ENCODE data around the gene PPP2R3A.
"Not testable (repeated sequence)": the region's sequence is repeated elsewhere in the genome, so short reads cannot be mapped to it uniquely, and the experiment has no call there.

PPP2R3A gene

GRCh38 chr3:135965506-135966270 lies at the start of gene PPP2R3A:
PPP2R3A (plus strand) TSS chr3:135965728; CDS start chr3:136001499, 35,771 bp downstream.
- FAIRE-seq, result no peak

DNA sequence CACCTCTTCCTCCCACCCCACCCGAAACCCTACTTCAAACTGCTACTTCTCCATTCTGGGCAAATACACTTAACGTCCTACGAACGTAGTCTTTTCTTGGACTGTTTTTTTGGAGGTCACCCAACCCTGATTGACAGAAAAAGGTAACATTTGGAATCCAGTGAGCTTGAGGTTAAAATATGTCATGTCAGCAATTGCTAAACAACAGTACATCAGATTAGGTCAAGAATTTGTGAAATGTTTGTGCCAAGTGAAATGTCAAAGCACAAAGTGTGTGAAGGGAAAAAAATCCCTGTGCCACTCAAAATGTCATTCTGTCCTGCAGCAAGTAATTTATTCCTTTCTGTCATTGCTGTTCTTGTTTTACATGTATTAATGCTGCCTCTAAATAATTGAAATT lies 49.2 kb upstream of the PPP2R3A start:
- no peak for FAIRE-seq

- no peak for FAIRE-seq
Observed at GRCh38 chr3:135917076-135917475, 48.5 kb upstream of the PPP2R3A start.

- no peak for FAIRE-seq
Observed at GRCh38 chr3:135917927-135918597, 47.5 kb upstream of the PPP2R3A start.

DNA sequence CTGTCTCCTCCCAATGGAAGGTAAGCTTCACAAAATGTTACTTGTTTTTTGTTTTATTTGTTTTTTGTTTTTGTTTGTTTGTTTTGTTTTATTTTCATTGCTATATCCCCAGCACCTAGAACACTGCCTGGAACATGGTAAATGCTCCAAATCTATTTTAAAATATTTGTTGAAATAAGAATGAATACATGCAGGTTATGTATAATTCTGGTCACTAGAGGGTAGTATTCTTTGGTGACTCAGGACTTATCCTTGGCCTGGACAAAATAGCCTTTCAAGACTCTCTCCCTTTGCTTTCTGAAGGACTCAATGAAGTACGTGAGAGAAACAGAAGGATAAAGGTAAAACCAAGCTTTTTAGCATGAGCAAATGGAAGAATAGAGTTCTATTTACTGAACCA lies 46.9 kb upstream of the PPP2R3A start:
- FAIRE-seq, result peak; percentile 72

DNA sequence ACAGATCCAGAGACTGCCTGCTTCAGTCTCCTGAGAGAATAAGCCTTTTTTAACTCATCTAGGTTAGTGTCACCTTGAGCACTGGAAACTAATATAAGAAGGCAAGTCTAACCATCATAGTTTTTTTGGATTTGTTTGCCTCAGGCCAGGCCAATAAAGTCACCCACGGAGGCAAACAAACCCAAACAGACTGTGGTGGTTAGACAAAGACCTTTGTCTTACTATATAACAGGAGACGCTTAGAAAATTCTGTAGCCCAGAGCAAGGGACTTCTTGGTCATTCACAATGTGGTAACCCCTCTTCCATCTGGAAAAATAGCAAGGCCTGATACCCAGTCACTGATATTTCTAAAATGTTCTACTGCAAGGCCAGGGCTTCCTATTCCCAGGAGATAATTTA lies 45.3 kb upstream of the PPP2R3A start:
- FAIRE-seq, result no peak

DNA sequence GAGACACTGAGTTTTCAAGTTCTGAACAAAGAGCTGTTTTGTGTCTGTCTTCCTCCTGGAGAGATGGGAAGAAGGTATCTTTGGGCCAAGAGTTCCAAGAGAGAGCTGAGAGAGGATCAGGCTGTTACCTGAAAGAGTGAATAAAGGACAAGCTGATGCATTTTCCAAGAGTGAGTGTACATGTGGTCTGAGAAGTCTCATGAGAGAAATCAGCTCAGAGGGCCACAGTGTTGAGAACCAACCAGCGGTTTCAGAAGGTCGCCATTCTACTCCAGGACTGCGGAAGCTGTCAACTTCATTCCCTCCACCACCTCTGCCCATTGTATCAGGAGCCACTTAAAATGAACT lies 42.7 kb upstream of the PPP2R3A start:
- FAIRE-seq, result no peak

DNA sequence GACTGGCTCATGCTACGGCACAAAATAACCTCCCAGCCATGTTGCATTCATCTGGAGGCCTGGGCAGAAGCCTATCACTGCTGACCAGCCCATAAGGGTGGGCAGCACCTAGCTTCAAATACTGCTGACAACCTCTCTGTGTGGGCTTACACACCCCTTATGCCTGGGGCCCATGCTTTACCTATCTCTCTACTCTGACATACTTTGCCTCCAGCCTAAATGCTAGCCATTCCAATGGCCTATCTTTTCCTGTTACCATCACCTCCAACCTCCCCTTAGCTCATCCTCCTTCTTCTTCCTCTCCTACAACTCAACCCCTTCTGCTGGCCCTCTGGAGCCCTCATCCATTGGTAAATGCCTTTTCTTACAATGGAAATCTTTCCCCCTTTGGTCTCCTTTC lies 41.0 kb upstream of the PPP2R3A start:
- no peak for FAIRE-seq

GRCh38 chr3:135926664-135927063 lies 38.9 kb upstream of the PPP2R3A start:
- FAIRE-seq, result no peak

- no peak for FAIRE-seq
Observed at GRCh38 chr3:135927155-135927554, 38.4 kb upstream of the PPP2R3A start.

DNA sequence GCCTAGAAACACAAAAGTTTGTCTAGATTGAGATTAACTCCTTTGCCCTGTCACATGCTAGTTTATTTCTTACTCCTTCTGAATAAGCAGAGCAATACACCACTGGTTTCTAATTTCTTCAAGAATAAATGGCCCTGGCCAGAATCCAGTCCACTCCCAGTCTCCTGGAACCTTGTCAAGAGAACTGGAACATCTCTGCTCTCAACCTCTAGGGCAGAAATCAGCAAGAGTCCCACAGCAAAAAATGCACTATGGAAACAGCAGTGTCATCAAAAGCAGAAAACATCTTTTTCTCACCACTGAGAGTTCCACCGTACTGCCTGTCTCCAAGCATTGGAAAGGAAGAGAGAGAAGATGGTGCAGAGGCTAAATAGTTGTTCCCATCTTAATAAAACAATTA lies 35.9 kb upstream of the PPP2R3A start:
- no peak for FAIRE-seq

- FAIRE-seq, result no peak
Observed at GRCh38 chr3:135930255-135930654, 35.3 kb upstream of the PPP2R3A start.

DNA sequence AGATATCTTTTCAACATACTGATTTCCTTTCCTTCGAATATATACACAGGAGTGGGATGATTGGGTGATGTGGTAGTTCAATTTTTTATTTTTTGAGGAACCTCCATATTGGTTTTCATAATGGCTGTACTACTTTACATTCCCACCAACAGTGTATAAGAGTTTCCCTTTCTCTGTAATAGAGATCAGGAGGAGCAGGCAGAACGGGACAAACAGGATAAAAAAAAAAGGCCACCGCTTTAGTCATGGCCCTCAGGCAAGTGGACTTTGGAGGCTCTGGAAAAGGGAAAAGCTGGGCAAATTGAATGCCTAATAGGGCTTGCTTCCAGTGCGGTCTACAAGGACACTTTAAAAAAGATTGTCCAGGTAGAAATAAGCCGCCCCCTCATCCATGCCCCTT lies 30.4 kb upstream of the PPP2R3A start:
- FAIRE-seq, result not testable (repeated sequence)

DNA sequence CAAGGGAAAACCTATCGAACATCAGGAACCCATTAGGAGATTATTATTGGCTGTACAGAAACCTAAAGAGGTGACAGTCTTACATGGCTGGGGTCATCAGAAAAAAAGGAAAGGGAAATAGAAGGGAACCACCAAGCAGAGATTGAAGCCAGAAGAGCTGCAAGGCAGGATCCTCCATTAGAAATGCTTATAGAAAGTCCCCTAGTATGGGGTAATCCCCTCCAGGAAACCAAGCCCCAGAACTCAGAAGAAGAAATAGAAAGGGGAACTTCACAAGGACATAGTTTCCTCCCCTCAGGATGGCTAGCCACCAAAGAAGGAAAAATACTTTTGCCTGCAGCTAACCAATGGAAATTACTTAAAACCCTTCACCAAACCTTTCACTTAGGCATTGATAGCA lies 27.8 kb upstream of the PPP2R3A start:
- FAIRE-seq, result not testable (repeated sequence)

DNA sequence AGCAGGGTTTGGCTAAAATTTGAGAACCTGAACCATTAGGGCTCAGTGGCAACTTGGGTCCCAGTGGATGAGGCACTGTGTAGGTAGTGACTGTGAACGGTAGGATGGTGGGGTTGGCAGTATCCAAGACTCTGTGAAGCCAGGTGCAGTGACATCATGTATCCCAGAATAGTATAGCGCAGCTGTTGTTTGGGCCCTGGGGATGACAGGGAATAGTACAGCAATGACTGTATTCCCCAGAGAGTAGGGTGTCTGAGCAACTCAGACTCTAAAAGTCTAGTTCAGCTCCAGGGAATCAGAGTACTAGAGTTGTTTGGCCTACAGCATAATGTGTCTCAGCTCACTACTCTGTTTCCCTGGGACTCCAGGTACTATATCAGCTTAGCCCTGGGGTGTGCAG lies 20.7 kb upstream of the PPP2R3A start:
- FAIRE-seq, result no peak

- no peak for FAIRE-seq
Observed at GRCh38 chr3:135950941-135951340, 14.6 kb upstream of the PPP2R3A start.

- FAIRE-seq, result no peak
Observed at GRCh38 chr3:135964160-135964955, 1.2 kb upstream of the PPP2R3A start.

GRCh38 chr3:135965129-135965505 lies 411 bp upstream of the PPP2R3A start:
- FAIRE-seq, result no peak

DNA sequence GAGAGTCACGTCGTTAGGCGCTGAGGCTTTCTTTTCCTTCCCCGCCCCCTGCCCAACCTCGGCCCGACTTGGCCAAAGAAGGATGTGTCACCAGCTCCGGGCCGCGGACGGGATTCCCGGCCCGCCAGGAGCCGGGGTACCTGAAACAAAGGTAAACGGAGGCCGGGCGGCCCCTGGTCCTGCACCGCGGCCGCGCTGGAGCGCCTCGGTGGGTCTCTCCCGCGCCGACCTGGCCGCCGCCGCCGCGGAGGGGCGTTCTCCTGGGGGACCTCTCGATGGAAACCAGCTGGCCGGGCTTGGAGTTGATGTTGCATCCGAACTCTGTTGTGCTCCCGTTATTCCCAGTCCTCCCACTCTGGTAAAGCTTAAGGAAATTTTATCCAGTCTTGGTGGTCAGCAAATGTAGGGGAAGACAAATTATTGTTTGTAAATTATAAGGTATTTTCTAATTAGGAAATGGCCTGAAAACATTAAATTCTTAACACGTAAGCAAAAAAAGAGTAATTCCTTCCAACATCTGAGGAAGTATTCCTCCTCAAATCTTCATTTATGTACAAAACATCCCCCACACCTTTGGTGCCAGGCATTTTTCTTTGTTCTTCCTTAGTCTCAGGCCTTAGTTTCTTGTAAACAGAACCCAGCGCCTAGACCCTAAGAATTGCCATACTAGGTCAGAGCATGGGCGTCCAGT lies 888 bp downstream of the PPP2R3A start:
- FAIRE-seq, result no peak

DNA sequence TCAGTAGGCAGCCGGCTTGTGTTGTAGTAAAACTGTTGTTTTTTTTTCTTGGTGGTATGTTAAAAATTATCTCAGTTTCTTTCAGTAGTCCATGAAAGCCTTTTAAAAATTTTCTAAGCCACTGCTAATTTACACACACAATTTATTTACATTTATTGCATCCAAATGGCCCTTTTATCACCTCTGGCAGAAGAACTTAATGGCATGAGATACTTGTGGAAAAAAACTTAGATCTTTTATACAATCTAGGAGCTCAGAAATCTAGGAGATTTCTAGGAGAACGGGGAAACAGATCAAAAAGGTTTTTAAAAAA lies 1.4 kb downstream of the PPP2R3A start:
- no peak for FAIRE-seq

GRCh38 chr3:135967867-135968266 lies 2.3 kb downstream of the PPP2R3A start:
- no peak for FAIRE-seq

DNA sequence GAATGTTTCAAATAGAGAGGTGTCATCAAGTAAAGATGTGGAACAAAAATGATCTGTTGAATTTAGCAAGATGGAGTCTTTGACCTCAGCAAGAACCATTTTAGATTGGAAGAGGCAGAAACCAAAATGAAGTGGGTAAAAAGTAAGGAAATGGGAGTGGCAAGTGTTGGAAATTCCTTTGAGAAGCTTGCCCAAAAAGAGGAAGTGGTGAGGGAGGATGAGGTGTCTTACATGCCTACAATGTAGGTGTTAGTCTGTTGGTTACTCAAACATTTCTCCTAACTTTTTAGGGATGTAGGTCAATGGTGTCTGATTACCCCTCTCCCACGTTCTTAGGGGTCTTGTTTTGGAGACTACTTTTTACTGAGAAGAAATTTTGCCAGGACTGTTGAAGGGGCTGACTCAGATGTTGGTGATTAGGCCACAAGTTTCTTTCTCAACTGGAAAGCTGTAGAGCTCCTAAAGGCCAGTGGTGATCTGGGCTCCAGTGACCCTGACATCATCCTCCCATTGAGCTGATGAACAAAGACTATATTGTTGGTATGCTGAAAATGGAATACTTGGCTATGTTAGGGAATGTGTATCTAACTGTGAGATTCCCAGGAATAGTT lies 5.1 kb downstream of the PPP2R3A start:
- FAIRE-seq, result no peak

GRCh38 chr3:135973841-135974240 lies 8.3 kb downstream of the PPP2R3A start:
- no peak for FAIRE-seq

Data from TTC549 (cell line).